GM12892 (cell line): ENCODE measurements around the gene MCMBP.
A peak's percentile ranks its signal among the peaks of the same experiment; 100 is the strongest.

Experiments used
- POLR2A ChIP-seq: IDR thresholded peaks from 2 replicates; pipeline ENCODE4 v1.6.1; 2011; ENCODE audit warnings: low read depth, low read length, control low read depth
- POLR2AphosphoS5 ChIP-seq: IDR thresholded peaks from 2 replicates; pipeline ENCODE4 v1.6.1; 2011; ENCODE audit warnings: low read depth, low read length, control low read depth
- TAF1 ChIP-seq: IDR thresholded peaks from 2 replicates; pipeline ENCODE4 v1.6.1; 2011; ENCODE audit warnings: low read depth, mild to moderate bottlenecking, control low read depth, low read length, borderline replicate concordance

GRCh38 chr10:119892188-119893065, 19.8 kb upstream of the MCMBP start, which contains the start of gene SEC23IP:
- TF ChIP-seq POLR2AphosphoS5 (peak; percentile 95), TAF1 (peak; percentile 76), POLR2A (peak; percentile 93)
